WERI-Rb-1 (cell line): ENCODE results near the gene ANKRD60.

Experiments
- DNase-seq: peaks from one replicate; pipeline ENCODE4 v3.0.0-alpha.2; 2020
- H3K27ac ChIP-seq: fragments of 250-450 bp; sonication (Bioruptor Pico); 2 replicates; pipeline ENCODE4 v1.5.1; 2020; ENCODE audit warnings: mild to moderate bottlenecking, moderate library complexity
- H3K27me3 ChIP-seq: fragments of 250-450 bp; sonication (Bioruptor Pico); 2 replicates; pipeline ENCODE4 v1.5.1; 2021; ENCODE audit warnings: mild to moderate bottlenecking, low read depth, moderate library complexity; ENCODE audit not compliant: insufficient read depth, severe bottlenecking
- H3K36me3 ChIP-seq: fragments of 250-450 bp; sonication (Bioruptor Pico); 2 replicates; pipeline ENCODE4 v1.5.1; 2020; ENCODE audit warnings: mild to moderate bottlenecking, moderate library complexity
- H3K4me3 ChIP-seq: 2 replicates; pipeline ENCODE4 v1.5.1; 2011; ENCODE audit warnings: low read depth, mild to moderate bottlenecking, control low read depth, low read length
- H3K9me3 ChIP-seq: fragments of 250-450 bp; sonication (Bioruptor Pico); 2 replicates; pipeline ENCODE4 v1.5.1; 2021; ENCODE audit warnings: mild to moderate bottlenecking, moderate library complexity; ENCODE audit not compliant: severe bottlenecking
- CTCF ChIP-seq: IDR thresholded peaks from 2 replicates; pipeline ENCODE4 v1.5.1; 2011; ENCODE audit warnings: low read depth, mild to moderate bottlenecking, control low read depth, inconsistent platforms, low read length

The ANKRD60 gene

DNA sequence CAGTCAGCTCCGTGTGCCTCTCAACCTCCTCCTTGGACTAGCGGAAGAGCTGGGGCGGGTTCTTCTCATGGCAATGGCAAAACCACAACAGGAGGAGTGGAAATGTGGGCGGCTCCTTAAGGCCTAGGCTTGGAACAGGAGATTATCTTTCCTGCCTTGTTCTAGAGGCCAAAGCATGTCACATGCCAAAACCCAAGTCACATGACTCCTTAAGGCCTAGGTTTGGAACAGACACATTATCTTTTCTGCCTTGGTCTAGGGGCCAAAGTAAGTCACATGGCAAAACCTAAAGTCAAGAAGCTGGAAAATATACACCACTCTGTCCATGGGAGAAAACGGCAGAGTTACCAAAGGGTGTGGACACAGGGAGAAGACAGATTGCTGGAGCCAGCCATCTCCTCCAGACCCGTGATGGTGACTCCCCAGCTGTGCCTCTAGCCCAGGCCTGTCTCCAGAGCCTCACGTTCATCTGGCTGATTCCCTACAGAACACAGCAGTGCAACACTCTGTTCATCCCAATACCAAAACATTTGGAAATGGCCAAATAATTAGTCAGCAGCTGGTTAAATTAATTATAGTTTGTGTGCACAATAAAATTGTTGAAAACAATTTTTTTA, 34.2 kb downstream of the ANKRD60 start:
- Histone ChIP-seq H3K4me3 (no peak overlapping the region), H3K27me3 (no peaks in the 10 kb centered on the region), H3K9me3 (no peaks in the 10 kb centered on the region), H3K36me3 (no peaks in the 10 kb centered on the region), H3K27ac (no peak overlapping the region)
- DNase-seq = no peak
- no peak for TF ChIP-seq CTCF

DNA sequence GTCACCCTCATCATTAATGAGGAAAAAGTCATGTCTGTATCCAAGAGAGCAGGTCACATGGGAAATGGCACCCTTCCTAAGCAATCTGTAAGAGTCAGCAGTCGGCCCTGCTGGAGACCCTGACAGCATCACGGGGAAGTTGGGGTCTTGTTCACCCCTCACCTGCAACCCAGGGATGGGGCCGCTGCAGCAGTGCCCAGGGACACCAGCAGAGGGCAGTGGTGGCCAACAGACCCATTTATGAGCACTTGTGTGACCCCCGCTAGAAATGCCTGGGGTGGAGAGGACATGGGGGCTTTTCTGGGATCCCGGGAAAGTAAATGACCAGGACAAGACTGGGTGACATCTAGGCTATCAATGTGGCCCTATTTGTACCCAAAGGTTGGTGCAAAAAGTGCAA, 35.9 kb downstream of the ANKRD60 start:
- peak; percentile 83 for TF ChIP-seq CTCF
- H3K9me3 ChIP-seq = no peaks in the 10 kb centered on the region
- no peak overlapping the region for H3K27ac ChIP-seq
- no peaks in the 10 kb centered on the region for H3K36me3 ChIP-seq
- DNase-seq = no peak
- H3K27me3 ChIP-seq = no peaks in the 10 kb centered on the region
- H3K4me3 ChIP-seq = no peak overlapping the region

DNA sequence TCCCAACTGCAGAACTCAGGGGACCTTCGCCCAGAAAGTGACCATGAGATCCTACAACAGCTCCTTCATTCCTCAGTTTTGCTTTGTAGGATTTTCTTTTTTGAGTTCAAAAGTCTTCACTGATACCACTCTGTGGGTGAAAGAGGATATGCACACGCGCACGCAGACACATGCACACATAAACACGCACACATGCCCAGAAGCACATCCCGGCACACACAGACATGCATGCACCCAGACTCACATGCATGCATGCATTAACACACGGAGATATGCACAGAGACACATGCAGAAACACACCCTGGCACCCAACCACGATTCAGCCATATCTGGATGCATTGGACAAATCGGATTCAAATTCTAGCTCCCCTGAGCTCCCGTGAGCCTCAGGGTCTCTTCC, 36.4 kb downstream of the ANKRD60 start:
- no peak for TF ChIP-seq CTCF
- Histone ChIP-seq H3K9me3 (no peaks in the 10 kb centered on the region), H3K4me3 (no peak overlapping the region), H3K36me3 (no peaks in the 10 kb centered on the region), H3K27ac (no peak overlapping the region), H3K27me3 (no peaks in the 10 kb centered on the region)
- no peak for DNase-seq

GRCh38 chr20:58188527-58188926, 39.9 kb downstream of the ANKRD60 start:
- Histone ChIP-seq H3K27ac (no peak overlapping the region), H3K9me3 (peaks cover 6% of the 10 kb centered on the region), H3K36me3 (no peaks in the 10 kb centered on the region), H3K27me3 (no peaks in the 10 kb centered on the region), H3K4me3 (no peak overlapping the region)
- no peak for DNase-seq
- 0 out of 2 replicates have a peak, but pooled peaks have one; percentile 33 for TF ChIP-seq CTCF

DNA sequence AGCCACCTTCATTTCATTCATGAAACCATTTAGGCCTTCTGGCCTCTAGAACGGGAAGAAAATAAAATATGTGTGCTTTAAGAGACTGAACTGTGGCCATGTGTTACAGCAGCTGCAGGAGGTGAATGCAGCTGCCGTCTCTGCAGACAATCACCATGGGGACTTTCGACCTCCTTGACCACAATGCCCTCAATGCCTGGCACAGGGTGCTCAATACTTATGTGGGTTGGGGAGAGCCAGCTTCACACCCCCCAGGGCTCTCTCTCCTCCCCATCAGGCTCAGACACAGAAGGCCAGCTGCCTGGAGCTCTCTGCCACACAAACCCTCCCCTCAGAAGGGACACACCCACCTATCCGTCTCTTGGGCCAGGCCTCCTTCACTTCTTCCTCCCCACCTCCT, 43.5 kb downstream of the ANKRD60 start:
- no peak overlapping the region for H3K27ac ChIP-seq
- H3K9me3 ChIP-seq = peaks cover 6% of the 10 kb centered on the region
- no peak for TF ChIP-seq CTCF
- no peaks in the 10 kb centered on the region for H3K36me3 ChIP-seq
- DNase-seq = no peak
- no peaks in the 10 kb centered on the region for H3K27me3 ChIP-seq
- H3K4me3 ChIP-seq = no peak overlapping the region

DNA sequence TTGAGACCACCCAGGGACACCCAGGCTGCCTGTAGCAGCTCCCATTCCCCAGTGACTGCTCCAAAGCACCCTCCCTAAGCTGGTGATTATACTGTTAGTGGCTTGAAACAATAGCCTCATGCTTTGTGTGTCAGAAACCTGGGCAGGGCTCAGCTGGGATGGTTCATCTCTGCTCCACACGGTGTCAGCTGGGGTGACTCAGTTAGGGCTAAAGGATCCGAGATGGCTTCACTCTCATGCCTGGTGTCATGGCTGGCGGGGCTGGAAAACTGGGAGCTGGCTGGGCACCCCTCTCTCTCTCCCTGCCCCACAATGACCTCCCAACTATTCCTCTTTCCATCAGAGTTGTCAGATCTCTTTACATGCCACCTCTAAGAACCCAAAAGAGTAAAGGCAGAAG, 44.4 kb downstream of the ANKRD60 start:
- H3K27ac ChIP-seq = no peak overlapping the region
- H3K4me3 ChIP-seq = no peak overlapping the region
- no peak for TF ChIP-seq CTCF
- H3K9me3 ChIP-seq = peaks cover 6% of the 10 kb centered on the region
- no peak for DNase-seq
- H3K27me3 ChIP-seq = no peaks in the 10 kb centered on the region
- H3K36me3 ChIP-seq = no peaks in the 10 kb centered on the region
